Stimulated activated CD8-positive, alpha-beta memory T cell treated with anti-CD3 and anti-CD28 coated beads, Interleukin-2, amount 100 ng/mL, for 48 hours (primary cell): ENCODE results near the gene VWA5A.
"Not testable (repeated sequence)": the region's sequence is repeated elsewhere in the genome, so short reads cannot be mapped to it uniquely, and the experiment has no call there.

ENCODE experiments used
- DNase-seq, 2 donors: peaks; one replicate each; pipeline ENCODE4 v3.0.0-alpha.2; 2020; ENCODE audit warnings: low read depth in 2 of 2

Gene VWA5A

GRCh38 chr11:124168796-124169195 is 53.5 kb downstream of the VWA5A start:
- DNase-seq, result no peak

- not testable (repeated sequence) for DNase-seq
Measured at GRCh38 chr11:124170315-124170714, 55.1 kb downstream of the VWA5A start.

GRCh38 chr11:124170801-124171586 is 55.7 kb downstream of the VWA5A start:
- no peak for DNase-seq

GRCh38 chr11:124172101-124172500 is 56.9 kb downstream of the VWA5A start:
- no peak for DNase-seq

- no peak for DNase-seq
Measured at GRCh38 chr11:124172599-124172998, 57.3 kb downstream of the VWA5A start.

GRCh38 chr11:124174001-124174583 is 58.8 kb downstream of the VWA5A start:
- no peak for DNase-seq

- no peak for DNase-seq
Measured at GRCh38 chr11:124176925-124177715, 61.9 kb downstream of the VWA5A start.

GRCh38 chr11:124179310-124179709 is 64.1 kb downstream of the VWA5A start:
- DNase-seq, result no peak

GRCh38 chr11:124183068-124183467 is 67.8 kb downstream of the VWA5A start, which contains the start of gene OR10D3:
TSS of gene OR10D3 (plus strand) at chr11:124183345. CDS start at chr11:124185270, 1,925 bp downstream.
- no peak for DNase-seq

- no peak for DNase-seq
Measured at GRCh38 chr11:124190298-124191139, 75.3 kb downstream of the VWA5A start.

- DNase-seq, result no peak
Measured at GRCh38 chr11:124193221-124194010, 78.2 kb downstream of the VWA5A start.

GRCh38 chr11:124194293-124195188 is 79.3 kb downstream of the VWA5A start:
- DNase-seq, result no peak

- DNase-seq, result peak in 1 of 2 donors; percentile 7
Measured at GRCh38 chr11:124195189-124195734, 80.0 kb downstream of the VWA5A start.
